HG03175 (cell line): ENCODE data around the gene CCDC183.
"Not testable (repeated sequence)": the region's sequence is repeated elsewhere in the genome, so short reads cannot be mapped to it uniquely, and the experiment has no call there.

Experiments used
- ATAC-seq: cut with Tn5 transposase; IDR thresholded peaks from one replicate; pipeline ENCODE4 v1.9.1; 2021; ENCODE audit warnings: mild to moderate bottlenecking, moderate library complexity; ENCODE audit not compliant: unreplicated experiment

The CCDC183 gene

DNA sequence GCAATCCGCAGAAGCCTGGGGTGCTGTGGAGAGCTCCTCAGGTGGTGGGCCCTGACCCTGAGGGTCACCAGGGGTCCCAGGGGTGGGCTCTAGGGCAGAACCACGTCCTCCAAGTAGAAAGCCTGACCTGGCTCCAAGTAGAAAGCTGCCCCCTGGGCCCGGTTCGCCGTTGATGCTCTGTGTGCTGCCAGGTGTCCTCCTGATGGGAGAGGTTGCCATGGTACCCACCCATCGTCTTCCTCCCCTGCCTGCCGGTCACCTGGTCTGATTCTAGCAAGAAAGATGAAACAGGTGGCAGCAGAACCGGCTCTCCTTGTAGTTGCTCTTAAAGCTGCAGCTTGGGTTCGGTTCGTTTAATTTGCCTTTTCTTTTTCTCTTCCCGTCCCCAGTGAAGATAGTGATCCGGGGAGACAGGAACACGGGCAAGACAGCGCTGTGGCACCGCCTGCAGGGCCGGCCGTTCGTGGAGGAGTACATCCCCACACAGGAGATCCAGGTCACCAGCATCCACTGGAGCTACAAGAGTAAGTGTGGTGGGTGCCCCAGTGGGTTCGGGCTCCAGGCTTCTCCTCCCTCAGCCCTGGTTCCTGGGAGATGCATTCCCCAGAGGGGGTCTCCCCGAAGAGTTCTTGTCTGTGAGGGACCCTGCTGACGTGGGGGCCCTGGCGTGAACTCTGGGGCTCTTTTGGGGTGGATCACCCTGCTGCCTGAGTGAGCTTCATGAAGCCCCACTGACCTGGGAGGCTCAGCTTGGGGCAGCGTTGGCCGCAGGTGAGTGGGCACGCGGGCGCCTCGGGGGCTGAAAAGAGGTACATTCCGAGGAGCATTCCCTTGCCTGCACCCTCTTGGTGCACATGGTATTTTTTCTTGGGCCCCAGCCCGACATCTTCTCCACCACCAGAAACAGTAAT, 27.3 kb downstream of the CCDC183 start:
- no peak for ATAC-seq

DNA sequence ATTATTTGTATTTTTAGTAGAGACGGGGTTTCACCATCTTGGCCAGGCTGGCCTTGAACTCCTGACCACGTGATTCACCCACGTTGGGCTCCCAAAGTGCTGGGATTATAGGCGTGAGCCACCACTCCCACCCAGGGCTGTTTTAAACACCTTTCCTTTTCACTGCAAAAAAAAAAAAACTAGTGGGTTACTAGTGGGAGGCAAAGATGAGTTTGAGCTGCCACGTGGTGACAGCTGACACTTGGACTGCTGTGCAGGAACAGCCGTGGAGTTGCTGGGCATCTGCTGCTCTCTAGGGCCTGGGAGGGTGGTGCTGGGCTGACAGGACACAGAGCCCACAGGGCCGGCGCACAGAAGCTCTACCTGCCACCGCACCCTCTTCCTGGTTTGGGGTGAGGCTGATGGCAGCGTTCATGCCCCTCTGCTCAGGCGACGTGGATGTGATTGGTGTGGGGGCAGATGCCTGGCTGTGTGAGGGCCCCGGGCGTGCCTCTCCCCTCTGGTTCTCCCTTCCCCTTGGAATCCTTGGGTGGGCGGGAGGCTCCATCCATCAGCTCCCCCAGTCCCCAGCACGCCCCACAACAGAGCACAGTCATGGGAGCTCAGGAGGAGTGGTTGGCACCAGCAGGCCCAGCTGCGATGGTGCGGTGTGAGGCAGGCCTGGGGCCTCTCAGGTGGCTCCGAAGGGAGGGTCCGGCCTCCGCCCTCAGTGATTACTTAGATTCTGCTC, 28.5 kb downstream of the CCDC183 start:
- no peak for ATAC-seq

DNA sequence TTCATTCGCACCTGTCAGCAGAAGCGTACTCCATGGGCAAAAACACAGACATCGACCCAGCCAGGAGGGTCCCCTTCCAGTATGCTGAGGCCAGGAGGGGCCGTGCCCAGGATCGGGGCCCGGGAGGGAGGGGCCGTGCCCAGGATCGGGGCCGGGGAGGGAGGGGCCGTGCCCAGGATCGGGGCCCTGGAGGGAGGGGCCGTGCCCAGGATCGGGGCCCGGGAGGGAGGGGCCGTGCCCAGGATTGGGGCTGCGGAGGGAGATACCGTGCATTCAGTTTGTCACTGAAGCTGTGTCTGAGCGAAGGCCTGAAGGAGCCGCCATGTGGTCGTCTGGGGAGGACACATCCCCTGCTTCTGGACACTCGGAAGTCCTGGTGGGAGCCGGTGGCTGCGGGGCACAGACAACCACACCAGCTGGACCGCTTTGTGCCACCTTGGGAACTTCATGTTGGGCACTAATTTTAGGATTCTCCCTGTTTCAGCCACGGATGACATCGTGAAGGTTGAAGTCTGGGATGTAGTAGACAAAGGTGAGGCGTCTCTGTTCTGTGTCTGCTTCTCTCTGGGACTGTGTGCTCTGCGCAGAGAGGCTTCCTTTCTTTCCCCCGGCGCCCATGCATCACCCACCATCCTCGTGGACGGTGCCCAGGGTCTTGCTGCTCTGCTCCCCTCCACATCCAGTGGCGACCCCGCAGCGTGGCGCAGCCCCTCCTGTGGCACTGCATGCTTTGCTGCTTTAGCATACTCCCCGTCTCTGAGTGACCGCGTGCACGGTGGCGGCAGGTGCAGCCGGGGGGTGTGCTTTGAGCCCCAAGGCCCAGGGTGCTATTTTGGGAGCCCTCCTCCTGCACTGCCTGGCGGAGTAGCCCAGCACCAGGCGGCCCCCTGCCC, 29.4 kb downstream of the CCDC183 start:
- ATAC-seq, result no peak

DNA sequence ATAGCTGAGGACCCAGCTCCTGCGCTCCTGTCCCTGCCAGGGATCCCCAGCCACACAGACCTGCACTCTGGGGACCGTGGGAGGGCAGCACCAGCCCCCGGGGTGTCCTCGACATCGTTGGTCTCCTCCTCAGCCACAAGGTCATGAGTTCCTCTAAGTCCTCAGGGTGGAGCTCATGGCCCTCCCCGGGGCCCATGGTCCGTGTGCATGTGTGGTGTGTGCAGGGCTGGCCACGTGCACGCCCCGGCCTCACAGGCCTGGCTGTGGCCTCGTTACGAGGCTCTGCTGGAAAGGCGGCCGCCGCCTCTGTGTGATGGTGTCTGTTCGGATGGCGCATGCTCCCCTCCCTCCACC, 30.0 kb downstream of the CCDC183 start:
- ATAC-seq, result no peak

DNA sequence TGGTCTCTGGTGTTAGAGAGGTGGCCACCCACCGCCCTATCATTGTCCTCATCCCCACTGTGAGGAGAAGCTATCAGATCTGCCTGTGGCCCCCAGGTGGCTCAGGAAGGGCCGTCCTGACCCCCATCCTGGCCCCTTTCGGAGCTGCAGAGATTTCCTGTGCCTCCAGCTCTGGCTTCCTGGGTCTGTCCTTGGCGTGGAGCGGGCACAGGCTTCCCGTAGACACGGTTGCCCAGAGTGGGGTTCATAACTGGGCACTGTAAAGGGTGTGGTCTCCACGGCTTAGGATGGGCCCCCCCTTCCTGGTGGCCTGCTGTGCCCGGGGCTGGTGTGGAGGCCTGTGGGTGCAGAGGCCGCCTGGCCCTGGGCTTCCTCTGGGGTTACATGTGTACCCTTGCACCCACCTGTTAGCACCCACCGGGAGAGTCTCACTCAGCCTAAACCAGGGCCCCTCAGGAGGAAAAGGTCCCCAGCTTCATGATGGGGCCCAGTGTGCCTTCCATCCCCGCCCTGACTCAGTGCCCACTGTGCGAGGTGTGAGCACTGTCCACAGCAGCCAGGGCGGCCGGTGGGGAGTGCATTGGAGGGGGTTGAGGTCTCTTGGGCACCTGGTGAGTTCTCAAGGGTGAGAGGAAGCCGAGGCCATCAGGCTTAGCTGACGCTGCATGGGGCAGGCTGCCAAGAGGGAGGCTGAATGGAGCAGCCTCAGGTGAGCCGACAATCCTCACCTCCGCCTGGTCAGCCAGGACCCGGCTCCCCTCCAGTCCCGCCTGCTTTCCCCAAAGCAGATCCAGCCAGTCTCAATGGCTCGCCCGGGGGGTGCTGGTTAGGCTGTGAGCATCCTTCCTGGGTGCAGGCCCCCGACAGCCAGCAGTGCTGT, 30.8 kb downstream of the CCDC183 start:
- no peak for ATAC-seq

DNA sequence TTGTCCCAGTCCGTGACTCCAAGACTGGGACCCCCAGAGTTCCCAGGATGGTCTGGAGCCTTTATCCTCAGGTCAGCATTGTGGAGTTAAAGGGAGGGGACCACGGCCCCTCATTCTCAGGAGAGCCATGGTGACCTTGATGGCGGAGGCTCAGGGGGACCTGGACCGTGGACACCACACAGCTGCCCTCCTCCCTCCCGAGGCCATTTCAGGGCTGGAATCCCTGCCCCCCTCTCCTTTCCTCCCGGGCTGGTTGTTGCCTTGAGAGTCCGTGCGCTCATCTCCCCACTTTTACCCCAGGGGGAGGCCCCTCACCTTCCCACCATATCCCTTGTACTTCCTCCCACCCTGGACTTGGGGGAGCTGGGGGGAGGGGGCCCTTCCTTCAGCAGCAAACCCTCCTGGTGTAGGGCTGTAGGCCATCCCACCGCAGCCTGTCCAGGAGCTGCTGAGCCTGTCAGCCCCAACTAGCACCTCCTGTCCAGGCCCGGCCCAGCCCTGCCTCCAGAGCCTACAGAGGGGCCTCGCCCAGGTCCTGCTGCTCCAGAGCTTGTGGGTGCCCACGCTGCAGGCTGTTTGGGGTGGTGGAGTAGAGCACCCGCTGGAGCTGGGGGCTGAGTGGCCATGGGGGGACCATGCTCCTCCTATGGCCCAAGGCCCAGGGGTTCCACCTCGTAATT, 31.8 kb downstream of the CCDC183 start:
- ATAC-seq, result no peak

DNA sequence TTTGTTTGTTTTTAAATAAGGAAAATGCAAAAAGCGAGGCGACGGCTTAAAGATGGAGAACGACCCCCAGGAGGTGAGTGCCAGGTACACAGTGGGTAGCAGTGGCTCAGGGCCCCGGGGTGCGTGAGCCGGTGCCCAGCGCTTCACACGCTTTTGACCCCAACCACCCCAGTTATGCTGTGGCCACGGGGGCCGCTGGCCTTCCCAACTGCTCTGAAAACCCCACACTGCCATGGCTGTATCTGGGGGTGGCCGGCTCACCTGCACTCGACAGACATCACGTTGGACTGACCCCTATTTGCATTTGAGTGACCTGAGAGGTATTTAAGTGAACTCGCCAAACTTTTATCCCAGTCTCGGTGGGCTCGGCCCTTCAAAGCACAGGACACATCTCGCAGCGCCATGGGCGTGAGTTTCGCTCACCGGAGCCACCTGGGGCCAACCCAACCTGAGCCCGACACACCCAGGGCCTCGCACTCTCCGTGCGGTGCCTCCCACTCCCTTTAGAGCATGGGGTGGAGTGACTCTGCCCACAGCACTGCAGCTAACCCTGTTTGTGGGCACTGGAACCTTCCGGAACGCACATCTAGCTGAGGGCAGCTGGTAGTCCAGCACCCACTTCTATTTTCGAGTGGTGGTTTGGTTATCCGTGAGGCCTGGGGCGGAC, 32.5 kb downstream of the CCDC183 start:
- no peak for ATAC-seq

DNA sequence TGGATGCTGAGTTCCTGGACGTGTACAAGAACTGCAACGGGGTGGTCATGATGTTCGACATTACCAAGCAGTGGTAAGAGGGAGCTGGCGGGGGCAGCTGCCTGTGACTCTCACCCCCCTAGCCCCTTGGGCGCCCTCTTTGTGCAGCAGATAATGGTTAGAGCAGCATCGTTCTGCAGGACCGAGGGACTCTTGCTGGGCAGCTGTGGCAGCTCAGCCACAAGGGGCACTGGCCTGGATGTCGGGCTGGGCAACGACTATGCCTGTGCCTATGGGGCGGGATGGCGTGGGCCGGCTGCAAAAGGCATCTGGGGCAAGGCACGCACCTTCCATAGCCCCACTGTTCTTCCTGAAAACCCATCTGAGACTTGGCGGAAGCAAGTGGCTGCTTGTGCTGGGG, 33.3 kb downstream of the CCDC183 start:
- ATAC-seq, result no peak

DNA sequence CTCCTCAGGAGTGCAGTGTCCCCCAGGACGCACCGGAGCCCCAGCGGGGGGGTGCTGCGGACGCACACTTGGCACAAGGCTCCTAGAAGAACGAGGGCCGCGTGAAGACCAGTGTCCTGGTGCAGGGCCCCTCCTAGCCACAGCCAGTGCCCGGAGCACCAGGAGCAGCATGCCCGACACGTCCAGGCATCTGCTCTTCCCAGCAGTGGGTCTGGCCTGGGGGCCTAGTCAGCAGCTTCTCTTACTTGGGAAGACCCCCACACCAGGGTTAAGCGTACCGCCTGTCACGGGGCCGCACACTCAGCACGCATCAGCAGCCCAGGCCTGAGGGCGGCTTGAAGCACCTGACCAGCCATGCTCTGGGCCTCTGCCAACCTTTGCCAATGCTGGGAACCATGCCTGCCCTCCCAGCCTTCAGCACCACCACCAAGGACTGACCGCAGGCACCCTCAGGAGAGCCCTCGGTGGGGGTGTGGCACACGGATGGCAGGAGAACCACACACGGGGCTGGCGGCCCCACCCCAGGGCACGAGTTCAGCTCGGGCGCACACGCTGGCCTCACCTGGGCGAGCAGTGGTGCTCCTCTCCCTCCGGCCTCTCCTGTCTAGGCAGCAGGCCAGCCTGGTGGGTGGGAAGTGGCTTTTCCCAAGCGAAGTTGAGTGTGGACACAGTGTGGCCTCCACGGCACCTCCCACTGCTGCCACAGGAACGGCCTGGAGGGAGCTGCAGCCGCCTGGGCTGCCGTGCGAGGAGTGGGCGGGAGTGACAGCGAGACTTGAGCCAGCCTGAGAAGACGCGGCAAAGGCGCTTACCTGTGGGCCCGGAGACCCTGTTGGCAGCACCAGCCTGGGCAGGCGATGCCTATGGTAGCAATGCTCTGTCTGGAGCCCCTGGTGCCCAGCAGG, 34.1 kb downstream of the CCDC183 start:
- no peak for ATAC-seq

DNA sequence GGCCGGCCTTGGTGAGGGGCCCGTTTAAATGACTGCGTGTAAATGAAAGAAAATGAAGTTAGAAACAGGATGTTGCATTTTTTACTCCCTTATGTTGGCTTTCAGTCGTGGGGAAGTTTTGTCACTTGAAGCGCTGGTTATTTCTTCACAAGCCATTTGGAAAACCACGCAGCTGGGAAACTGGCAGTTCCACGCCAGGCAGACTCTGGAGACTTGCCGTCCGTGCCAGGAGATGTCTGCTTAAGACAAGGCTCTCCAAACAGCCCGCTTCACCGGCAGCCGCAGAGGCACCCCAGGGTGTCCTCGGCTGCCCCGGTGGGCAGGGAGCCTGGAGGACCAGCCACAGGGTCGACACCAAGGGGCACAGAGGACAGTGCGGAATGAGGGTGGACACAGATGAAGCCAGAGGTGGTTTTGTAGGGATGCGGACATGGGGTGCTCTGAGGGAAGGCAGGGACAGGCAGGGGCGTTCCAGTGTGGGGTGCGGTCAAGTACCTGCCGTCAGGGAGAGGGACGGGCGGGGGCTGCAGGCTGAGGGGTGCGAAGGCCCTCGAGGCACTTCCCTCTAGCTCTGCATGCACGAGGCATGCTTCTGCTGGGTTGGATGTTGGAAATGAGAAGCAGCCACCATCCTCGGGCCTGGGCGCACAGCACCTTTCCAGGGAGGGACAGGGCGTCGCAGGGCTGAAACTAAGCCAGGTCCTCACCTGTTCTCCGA, 35.0 kb downstream of the CCDC183 start:
- ATAC-seq, result no peak

DNA sequence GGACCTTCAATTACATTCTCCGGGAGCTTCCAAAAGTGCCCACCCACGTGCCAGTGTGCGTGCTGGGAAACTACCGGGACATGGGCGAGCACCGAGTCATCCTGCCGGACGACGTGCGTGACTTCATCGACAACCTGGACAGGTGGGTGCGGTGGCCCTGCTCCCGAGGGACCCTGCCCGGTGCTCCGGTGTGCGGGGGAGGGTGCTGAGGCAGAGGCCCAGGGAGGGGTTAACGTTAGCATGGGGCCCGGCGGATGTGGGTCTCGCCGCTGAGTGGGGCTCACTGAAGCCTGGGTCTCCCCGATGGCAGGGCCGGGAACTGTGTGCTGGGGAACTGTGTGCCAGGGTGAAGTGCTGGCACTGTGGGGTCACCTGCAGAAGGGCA, 35.6 kb downstream of the CCDC183 start:
- ATAC-seq, result no peak

DNA sequence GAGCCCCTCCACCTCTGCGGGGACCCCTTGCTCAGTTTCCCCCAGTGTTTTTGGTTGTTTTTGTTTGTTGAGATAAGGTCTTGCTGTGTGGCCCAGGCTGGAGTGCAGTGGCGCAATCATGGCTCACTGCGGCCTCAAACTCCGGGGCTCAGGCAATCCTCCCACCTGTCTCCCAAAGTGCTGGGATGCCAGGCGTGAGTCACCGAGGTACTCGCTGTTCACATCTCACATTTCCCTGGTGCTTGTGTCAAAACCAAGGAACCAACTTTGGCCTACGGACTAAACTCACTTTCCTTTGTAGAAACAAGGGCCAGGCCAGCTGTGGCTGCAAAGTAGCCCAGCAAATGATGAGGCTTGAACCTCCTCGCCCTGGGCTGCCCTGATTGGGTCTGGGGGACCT, 36.4 kb downstream of the CCDC183 start:
- ATAC-seq, result no peak

DNA sequence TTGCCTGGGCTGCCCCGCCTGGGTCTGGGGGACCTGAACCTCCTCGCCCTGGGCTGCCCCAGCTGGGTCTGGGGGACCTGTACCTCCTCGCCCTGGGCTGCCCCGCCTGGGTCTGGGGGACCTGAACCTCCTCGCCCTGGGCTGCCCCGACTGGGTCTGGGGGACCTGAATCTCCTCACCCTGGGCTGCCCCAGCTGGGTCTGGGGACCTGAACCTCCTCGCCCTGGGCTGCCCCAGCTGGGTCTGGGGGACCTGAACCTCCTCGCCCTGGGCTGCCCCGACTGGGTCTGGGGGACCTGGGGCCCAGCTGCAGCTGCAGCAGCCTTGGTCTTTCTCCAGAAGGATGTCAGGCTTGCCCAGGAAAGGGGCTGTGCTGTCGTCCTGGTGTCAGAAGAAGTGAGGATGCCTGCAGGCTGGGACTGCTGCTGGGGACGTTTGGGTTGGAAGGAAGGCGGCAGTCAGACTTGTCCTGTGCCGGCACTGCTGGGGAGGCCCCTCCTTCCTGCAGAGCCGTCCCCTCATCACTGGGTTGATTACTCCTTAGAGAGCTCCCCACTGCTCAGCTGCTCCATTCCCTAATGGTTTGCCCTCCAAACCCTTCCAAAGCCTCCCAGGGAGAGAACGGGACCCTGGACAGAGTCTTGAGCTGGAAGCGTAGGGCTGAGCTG, 37.4 kb downstream of the CCDC183 start:
- not testable (repeated sequence) for ATAC-seq

DNA sequence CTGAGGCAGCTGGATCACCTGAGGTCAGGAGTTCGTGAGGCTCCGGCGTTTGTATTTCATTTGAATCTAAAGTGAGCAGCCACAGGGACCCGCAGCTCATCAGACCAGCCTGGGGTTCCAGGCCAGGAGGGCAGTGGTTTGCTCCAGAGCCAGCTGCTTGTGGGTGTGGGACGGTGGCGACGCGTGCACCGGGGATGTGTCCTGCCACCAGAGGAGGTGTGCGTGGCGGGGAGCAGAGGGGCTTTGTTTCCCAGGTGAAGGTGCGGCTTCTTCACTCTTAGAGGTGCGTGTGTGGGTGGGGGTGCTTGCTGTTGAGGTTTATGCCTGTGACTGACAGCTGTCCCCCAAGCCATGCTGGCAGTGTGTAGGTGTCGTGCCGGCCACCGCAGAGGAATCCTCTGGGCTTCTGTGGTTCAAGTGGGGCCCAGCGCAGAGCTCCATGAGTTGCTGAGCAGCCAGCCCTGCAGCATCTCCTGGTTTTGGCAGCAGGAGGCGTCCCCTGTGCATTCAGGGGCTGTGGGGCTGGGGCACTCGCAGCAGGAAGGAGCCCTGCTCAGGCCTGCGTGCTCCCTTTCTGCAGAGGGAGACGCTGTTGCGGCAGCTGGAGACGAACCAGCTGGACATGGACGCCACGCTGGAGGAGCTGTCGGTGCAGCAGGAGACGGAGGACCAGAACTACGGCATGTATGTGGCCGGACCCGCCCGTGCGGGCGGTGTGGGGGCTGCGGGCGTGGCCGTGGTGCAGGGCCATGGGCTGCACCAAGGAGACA, 39.2 kb downstream of the CCDC183 start:
- ATAC-seq, result no peak

DNA sequence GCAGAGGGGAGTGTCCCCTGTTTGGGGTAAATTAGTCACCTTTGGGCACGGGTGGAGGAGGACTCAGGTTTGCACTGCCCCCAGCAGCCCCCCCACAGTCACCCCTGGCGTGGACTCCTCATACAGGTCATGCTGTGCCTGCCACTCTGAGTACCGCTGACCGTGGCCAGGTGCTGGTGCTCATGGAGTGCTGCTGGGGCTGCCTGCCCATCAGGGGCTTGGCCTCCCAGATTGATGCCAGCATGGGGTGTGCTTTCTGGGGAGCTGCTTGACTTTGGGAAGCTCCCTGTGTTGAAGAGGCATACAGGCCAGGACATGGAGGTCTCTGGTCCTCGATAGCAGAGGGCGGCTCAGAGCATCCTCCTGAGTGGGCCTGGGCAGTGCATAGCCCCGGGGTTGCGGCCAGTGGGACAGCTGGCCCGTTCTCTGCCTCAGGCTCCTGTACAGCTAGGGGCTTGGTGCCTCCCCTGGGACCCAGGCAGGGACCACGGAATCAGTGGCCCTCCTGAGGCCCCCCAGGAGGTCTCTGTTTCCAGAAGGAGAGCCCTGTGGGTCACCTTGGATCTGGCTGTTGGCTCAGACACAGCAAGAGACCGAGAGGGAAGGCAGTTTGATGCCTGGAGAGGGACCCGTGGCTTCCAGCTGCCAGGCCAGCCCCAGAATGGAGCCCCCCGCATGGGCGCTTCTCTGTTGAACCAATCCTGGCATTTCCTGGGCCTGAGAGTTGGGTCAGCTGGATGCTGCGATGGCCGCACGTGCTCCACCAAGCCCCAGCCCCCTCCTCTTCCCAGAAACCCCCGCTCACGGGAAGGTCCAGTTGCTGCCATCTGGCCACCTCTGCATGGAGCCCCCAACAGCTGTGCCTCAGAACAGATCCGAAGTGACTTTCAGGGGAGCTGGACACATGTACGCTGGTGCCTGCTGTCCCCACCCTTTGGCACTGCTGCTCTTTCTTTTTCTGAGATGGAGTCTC, 40.1 kb downstream of the CCDC183 start:
- no peak for ATAC-seq
